CD14-positive monocyte (primary cell): ENCODE data around the gene PIM1. TPM values are rescaled to one million over a fixed set of nuclear protein-coding genes. Genes with fewer than 3 reads are reported as not detected.

ENCODE experiments used
- DNase-seq, 3 donors: peaks; one replicate each; pipeline ENCODE4 v3.0.0-alpha.2; 2011 to 2022
- H2AFZ ChIP-seq: 2 replicates; pipeline ENCODE4 v1.6.0; 2012; ENCODE audit warnings: mild to moderate bottlenecking, low read depth, low read length, inconsistent platforms; ENCODE audit not compliant: insufficient read depth, poor library complexity, severe bottlenecking
- H3K27ac ChIP-seq, 2 donors: 1 replicate in 1 of 2; 2 replicates in 1 of 2; pipeline ENCODE4 v1.5.1; 2012 to 2013; ENCODE audit warnings: low read length in 2 of 2, control low read depth in 1 of 2, inconsistent platforms in 1 of 2, low read depth in 1 of 2, mild to moderate bottlenecking in 1 of 2
- H3K27me3 ChIP-seq, 2 donors: one replicate each; pipeline versions ENCODE4 v1.6.0 to v1.6.1; 2011 to 2013; ENCODE audit warnings: low read length in 2 of 2; ENCODE audit not compliant: control insufficient read depth in 2 of 2, insufficient read depth in 2 of 2
- H3K36me3 ChIP-seq, 2 donors: replicated peaks in 1 of 2; 1 replicate in 1 of 2; 2 replicates in 1 of 2; pipeline versions ENCODE4 v1.5.1 to v1.6.1; 2012 to 2013; ENCODE audit warnings: low read length in 2 of 2, control low read depth in 1 of 2, inconsistent platforms in 1 of 2, mild to moderate bottlenecking in 1 of 2; ENCODE audit not compliant: insufficient read depth in 2 of 2, control insufficient read depth in 1 of 2
- H3K4me1 ChIP-seq, 2 donors: 1 replicate in 1 of 2; 2 replicates in 1 of 2; pipeline versions ENCODE4 v1.5.1 to v1.6.1; 2012 to 2013; ENCODE audit warnings: low read length in 2 of 2, control low read depth in 1 of 2, inconsistent platforms in 1 of 2, mild to moderate bottlenecking in 1 of 2, moderate library complexity in 1 of 2; ENCODE audit not compliant: insufficient read depth in 2 of 2, control insufficient read depth in 1 of 2
- H3K4me2 ChIP-seq: replicated peaks from 2 replicates; pipeline ENCODE3; 2012; ENCODE audit warnings: low read length, moderate library complexity, mild to moderate bottlenecking; ENCODE audit not compliant: poor library complexity, severe bottlenecking; ENCODE audit errors: extremely low read depth
- H3K4me3 ChIP-seq, 3 experiments: fragments of 200-600 bp in 1 of 3; sonication (generic) in 1 of 3; replicated peaks in 1 of 3; 1 replicate in 2 of 3; 2 replicates in 1 of 3; pipeline ENCODE4 v1.5.1; 2011 to 2013; ENCODE audit warnings: low read length in 3 of 3, mild to moderate bottlenecking in 3 of 3, control low read depth in 2 of 3, low read depth in 2 of 3, inconsistent platforms in 1 of 3, moderate library complexity in 1 of 3
- H3K79me2 ChIP-seq: 2 replicates; pipeline ENCODE4 v1.6.0; 2012; ENCODE audit warnings: mild to moderate bottlenecking, control low read depth, inconsistent platforms, low read length, moderate library complexity; ENCODE audit not compliant: insufficient read depth
- H3K9ac ChIP-seq: 2 replicates; pipeline ENCODE4 v1.6.0; 2017; ENCODE audit warnings: low read length, mild to moderate bottlenecking; ENCODE audit not compliant: insufficient read depth, poor library complexity, severe bottlenecking
- H3K9me3 ChIP-seq, 2 donors: replicated peaks in 1 of 2; 1 replicate in 1 of 2; 2 replicates in 1 of 2; pipeline versions ENCODE4 v1.5.1 to v1.6.1; 2012 to 2013; ENCODE audit warnings: low read length in 2 of 2, control low read depth in 1 of 2; ENCODE audit not compliant: control insufficient read depth in 1 of 2, insufficient read depth in 1 of 2
- H4K20me1 ChIP-seq: 2 replicates; pipeline ENCODE4 v1.6.0; 2012; ENCODE audit warnings: mild to moderate bottlenecking, low read length, control low read depth, moderate library complexity; ENCODE audit not compliant: insufficient read depth
- H3K27ac Mint-ChIP-seq, 7 donors: one replicate each; pipeline ENCODE4 v1.8.0; 2020; ENCODE audit warnings: mild to moderate bottlenecking in 7 of 7, mixed read lengths in 7 of 7, moderate library complexity in 6 of 7, inconsistent platforms in 2 of 7
- H3K27me3 Mint-ChIP-seq, 3 donors: one replicate each; pipeline ENCODE4 v1.8.0; 2021 to 2022; ENCODE audit warnings: low read depth in 3 of 3, mild to moderate bottlenecking in 3 of 3, mixed read lengths in 3 of 3, moderate library complexity in 3 of 3, inconsistent platforms in 1 of 3
- H3K36me3 Mint-ChIP-seq, 2 donors: one replicate each; pipeline ENCODE4 v1.8.0; 2020; ENCODE audit warnings: mixed read lengths in 2 of 2, inconsistent platforms in 1 of 2, mild to moderate bottlenecking in 1 of 2
- H3K4me1 Mint-ChIP-seq: one replicate; pipeline ENCODE4 v1.8.0; 2020; ENCODE audit warnings: mild to moderate bottlenecking, mixed read lengths
- H3K4me3 Mint-ChIP-seq, 2 donors: one replicate each; pipeline ENCODE4 v1.8.0; 2020; ENCODE audit warnings: mild to moderate bottlenecking in 2 of 2, mixed read lengths in 2 of 2, moderate library complexity in 1 of 2
- H3K9me3 Mint-ChIP-seq, 7 donors: one replicate each; pipeline ENCODE4 v1.8.0; 2020 to 2022; ENCODE audit warnings: mixed read lengths in 7 of 7, mild to moderate bottlenecking in 6 of 7, moderate library complexity in 6 of 7, inconsistent platforms in 2 of 7
- CTCF ChIP-seq: fragments of 200-600 bp; IDR thresholded peaks from one replicate; pipeline ENCODE4 v1.8.0; 2022; ENCODE audit warnings: antibody characterized with exemption, mild to moderate bottlenecking
- WGBS: methylation state at CpG from one replicate; pipeline ENCODE4 v1.1.5; 2013; ENCODE audit warnings: missing lambda C conversion rate; ENCODE audit not compliant: insufficient coverage; 5-methylcytosine and 5-hydroxymethylcytosine counted together
- intact Hi-C, 2 donors: fragments of 100-400 bp; cut with micrococcal nuclease; formaldehyde crosslinking; loops; one replicate each; pipeline versions ENCODE4 v1.15.0 to v1.15.1; 2023
- polyA plus RNA-seq, 3 donors: library from polyadenylated mRNA; depleted of rRNA in 1 of 3; unstranded in 2 of 3; stranded (reverse) in 1 of 3; fragments of 300-500 nt in 2 of 3; fragments of >200 nt in 1 of 3; fragmentation: Illumina TruSeq in 2 of 3; gene quantifications; 1 replicate in 2 of 3; 2 replicates in 1 of 3; pipeline ENCODE4 v1.2.3, GENCODE V29; 2012 to 2021

PIM1 gene
- polyA plus RNA-seq, 3 donors: 20.5 to 25.0 (median 24.4) TPM

- no peak for TF ChIP-seq CTCF
- peaks cover 60% of the 10 kb centered on the region for H3K4me1 Mint-ChIP-seq
- H3K9me3 Mint-ChIP-seq: peaks cover 0 to 2% (median 0%) of the 10 kb centered on the region in 7 donors
- peak overlapping the region; percentile 94 to 98 for H3K4me3 Mint-ChIP-seq
- peaks cover 0 to 8% of the 10 kb centered on the region in 2 donors for H3K27me3 ChIP-seq
- peaks cover 56 to 63% of the 10 kb centered on the region in 2 donors for H3K4me1 ChIP-seq
- peaks cover 53% of the 10 kb centered on the region for H3K79me2 ChIP-seq
- H3K4me2 ChIP-seq: peak overlapping the region; percentile 99
- H3K27ac ChIP-seq: peak overlapping the region; percentile 53 to 83
- no peaks in the 10 kb centered on the region for H3K9me3 ChIP-seq
- DNase-seq: peak in 1 of 3 donors; percentile 22
- under 1% methylated on average over 45 of the region's 45 CpGs for WGBS
- peaks cover 33 to 37% of the 10 kb centered on the region in 2 donors for H3K36me3 Mint-ChIP-seq
- H3K4me3 ChIP-seq: peak overlapping the region; percentile 78 to 99 (median 97)
- H3K9ac ChIP-seq: peak overlapping the region; percentile 89
- peak overlapping the region; percentile 79 for H2AFZ ChIP-seq
- H3K36me3 ChIP-seq: peaks cover 28 to 32% of the 10 kb centered on the region in 2 donors
- H4K20me1 ChIP-seq: peaks cover 54% of the 10 kb centered on the region
- peak overlapping the region; percentile 94 to 95 (median 95) for H3K27ac Mint-ChIP-seq
- intact Hi-C loops: loop anchor here (2.0 to 5.0 kb wide), 2 partner anchors 15 to 36 kb away; no protein-coding TSS in a partner anchor
- peaks cover 2 to 8% (median 2%) of the 10 kb centered on the region in 3 donors for H3K27me3 Mint-ChIP-seq
Observed at GRCh38 chr6:37171201-37171969, 1.4 kb downstream of the PIM1 start.

- Histone ChIP-seq H3K4me2 (peak overlapping the region; percentile 99), H3K9me3 (no peaks in the 10 kb centered on the region), H3K9ac (peak overlapping the region; percentile 89), H3K79me2 (peaks cover 53% of the 10 kb centered on the region), H3K4me1 (peaks cover 64 to 71% of the 10 kb centered on the region in 2 donors), H3K36me3 (peaks cover 28 to 32% of the 10 kb centered on the region in 2 donors), H3K4me3 (peak overlapping the region; percentile 78 to 99 (median 97)), H2AFZ (peak overlapping the region; percentile 79), H3K27ac (peak overlapping the region; percentile 53 to 83), H3K27me3 (peaks cover 0 to 8% of the 10 kb centered on the region in 2 donors), H4K20me1 (peaks cover 54% of the 10 kb centered on the region)
- Mint-ChIP-seq H3K27me3 (peaks cover 2 to 8% (median 3%) of the 10 kb centered on the region in 3 donors), H3K27ac (peak overlapping the region; percentile 94 to 95 (median 95)), H3K36me3 (peaks cover 33 to 37% of the 10 kb centered on the region in 2 donors), H3K4me1 (peaks cover 68% of the 10 kb centered on the region), H3K9me3 (peaks cover 0 to 2% (median 0%) of the 10 kb centered on the region in 7 donors), H3K4me3 (peak overlapping the region; percentile 94 to 98)
- intact Hi-C loops: loop anchor here (1.0 to 5.0 kb wide), 5 partner anchors 15 to 121 kb away; no protein-coding TSS in a partner anchor
- TF ChIP-seq CTCF: peak; percentile 89
- DNase-seq: peak; percentile 81 to 86 (median 84)
- 0% methylated on average over 9 of the region's 17 CpGs for WGBS
Observed at GRCh38 chr6:37171970-37172812, 2.2 kb downstream of the PIM1 start.
